Measurements from ENCODE around the gene SERPINB1. TPM values are rescaled to one million over a fixed set of nuclear protein-coding genes. Genes with fewer than 3 reads are reported as not detected.

The SERPINB1 gene
- total RNA-seq, 1 donor from 2014 or later, result 9.4 TPM

DNA sequence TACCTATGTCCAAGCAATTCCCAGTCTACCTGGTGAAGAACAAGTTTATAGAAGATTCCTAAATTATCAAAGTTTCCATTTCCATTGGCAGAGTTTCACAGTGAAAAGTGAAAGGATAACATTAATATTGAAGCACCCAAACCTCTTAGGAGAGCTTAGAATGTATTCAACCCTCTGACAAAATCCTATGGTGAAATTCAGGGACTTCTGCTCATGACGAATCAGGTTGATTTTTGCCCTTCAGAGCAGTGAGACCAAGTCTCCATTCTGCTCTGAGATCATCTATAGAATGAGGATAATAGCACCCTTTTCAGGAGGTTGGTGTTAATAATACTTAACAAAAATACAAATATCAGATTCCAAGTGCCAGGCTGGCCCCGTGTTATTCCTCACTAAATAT lies 15.5 kb downstream of the SERPINB1 start:
- Mint-ChIP-seq H3K9me3 (peaks cover 4% of the 10 kb centered on the region), H3K4me3 (no peak overlapping the region), H3K4me1 (no peaks in the 10 kb centered on the region), H3K27me3 (ENCODE audit: insufficient read depth, low read depth) (no peaks in the 10 kb centered on the region), H3K36me3 (no peaks in the 10 kb centered on the region), H3K27ac (no peak overlapping the region)
- Histone ChIP-seq H3K4me1 (no peaks in the 10 kb centered on the region), H3K4me3 (no peak overlapping the region), H3K9me3 (ENCODE audit: low read depth) (no peaks in the 10 kb centered on the region), H4K20me1 (ENCODE audit: low read depth) (no peaks in the 10 kb centered on the region), H3K9ac (no peak overlapping the region), H3K27ac (no peak overlapping the region), H3K27me3 (no peaks in the 10 kb centered on the region), H2AFZ (replicated peaks) (no peak overlapping the region), H3K79me2 (ENCODE audit: low read depth) (no peaks in the 10 kb centered on the region), H3K36me3 (no peaks in the 10 kb centered on the region), H3F3A (ENCODE audit: low read depth) (no peaks in the 10 kb centered on the region), H3K4me2 (no peak overlapping the region)
- no peak for DNase-seq (ENCODE audit: low spot score)
- TF ChIP-seq, protein P1, sequence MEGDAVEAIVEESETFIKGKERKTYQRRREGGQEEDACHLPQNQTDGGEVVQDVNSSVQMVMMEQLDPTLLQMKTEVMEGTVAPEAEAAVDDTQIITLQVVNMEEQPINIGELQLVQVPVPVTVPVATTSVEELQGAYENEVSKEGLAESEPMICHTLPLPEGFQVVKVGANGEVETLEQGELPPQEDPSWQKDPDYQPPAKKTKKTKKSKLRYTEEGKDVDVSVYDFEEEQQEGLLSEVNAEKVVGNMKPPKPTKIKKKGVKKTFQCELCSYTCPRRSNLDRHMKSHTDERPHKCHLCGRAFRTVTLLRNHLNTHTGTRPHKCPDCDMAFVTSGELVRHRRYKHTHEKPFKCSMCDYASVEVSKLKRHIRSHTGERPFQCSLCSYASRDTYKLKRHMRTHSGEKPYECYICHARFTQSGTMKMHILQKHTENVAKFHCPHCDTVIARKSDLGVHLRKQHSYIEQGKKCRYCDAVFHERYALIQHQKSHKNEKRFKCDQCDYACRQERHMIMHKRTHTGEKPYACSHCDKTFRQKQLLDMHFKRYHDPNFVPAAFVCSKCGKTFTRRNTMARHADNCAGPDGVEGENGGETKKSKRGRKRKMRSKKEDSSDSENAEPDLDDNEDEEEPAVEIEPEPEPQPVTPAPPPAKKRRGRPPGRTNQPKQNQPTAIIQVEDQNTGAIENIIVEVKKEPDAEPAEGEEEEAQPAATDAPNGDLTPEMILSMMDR (IDR thresholded peaks at IDR 0.05), result no peak
- TF ChIP-seq EZH2phosphoT487 (IDR thresholded peaks at IDR 0.05), result no peak
- no peak for TF ChIP-seq EZH2 (IDR thresholded peaks at IDR 0.05)

DNA sequence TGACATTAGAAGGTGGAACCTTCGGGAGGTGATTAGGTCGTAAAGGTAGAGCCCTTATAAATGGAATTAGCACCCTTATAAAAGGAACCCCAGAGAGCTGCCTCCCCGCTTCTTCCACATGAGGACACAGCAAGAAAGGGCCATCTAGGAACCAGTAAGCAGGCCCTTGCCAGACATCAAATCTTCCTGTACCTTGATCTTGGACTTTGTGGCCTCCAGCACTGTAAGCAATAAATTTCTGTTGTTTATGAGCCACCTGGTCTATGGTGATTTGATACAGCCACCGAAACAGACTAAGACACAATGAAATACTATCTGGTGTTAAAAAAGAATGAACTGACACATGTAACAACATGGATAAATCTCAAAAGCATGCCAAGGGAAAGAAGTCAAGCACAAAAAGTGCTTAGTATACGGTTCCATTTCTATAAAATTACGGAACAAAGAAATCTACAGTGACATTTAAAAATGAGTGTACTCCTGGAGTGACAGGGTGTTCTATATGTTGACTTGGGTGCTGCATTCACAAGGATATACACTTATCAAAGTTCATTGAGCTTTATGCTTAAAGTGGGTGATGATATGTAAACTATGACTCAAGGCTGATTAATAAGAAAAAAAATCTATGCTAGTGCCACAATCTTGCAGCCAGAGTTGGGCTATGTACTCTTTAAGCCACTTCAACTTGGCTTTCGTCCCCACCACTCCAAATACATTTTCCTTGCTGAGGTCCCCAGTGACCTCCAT lies 18.4 kb downstream of the SERPINB1 start:
- H3K27me3 Mint-ChIP-seq (ENCODE audit: insufficient read depth, low read depth), result no peaks in the 10 kb centered on the region
- Histone ChIP-seq H4K20me1 (ENCODE audit: low read depth) (no peaks in the 10 kb centered on the region), H3K9ac (no peak overlapping the region), H3K79me2 (ENCODE audit: low read depth) (no peaks in the 10 kb centered on the region), H3F3A (ENCODE audit: low read depth) (no peaks in the 10 kb centered on the region), H3K27ac (no peak overlapping the region), H2AFZ (replicated peaks) (no peak overlapping the region), H3K9me3 (ENCODE audit: low read depth) (no peaks in the 10 kb centered on the region), H3K4me3 (no peak overlapping the region), H3K27me3 (no peaks in the 10 kb centered on the region), H3K36me3 (no peaks in the 10 kb centered on the region), H3K4me2 (no peak overlapping the region), H3K4me1 (no peaks in the 10 kb centered on the region)
- H3K36me3 Mint-ChIP-seq, result no peaks in the 10 kb centered on the region
- peaks cover 3% of the 10 kb centered on the region for H3K4me1 Mint-ChIP-seq
- no peak for DNase-seq (ENCODE audit: low spot score)
- TF ChIP-seq, protein P1 (IDR thresholded peaks at IDR 0.05), result no peak
- no peak for TF ChIP-seq EZH2phosphoT487 (IDR thresholded peaks at IDR 0.05)
- no peak for TF ChIP-seq EZH2 (IDR thresholded peaks at IDR 0.05)
- no peak overlapping the region for H3K27ac Mint-ChIP-seq
- peaks cover 4% of the 10 kb centered on the region for H3K9me3 Mint-ChIP-seq
- H3K4me3 Mint-ChIP-seq, result no peak overlapping the region

GRCh38 chr6:2821554-2821953 lies 20.1 kb downstream of the SERPINB1 start:
- Mint-ChIP-seq H3K27me3 (ENCODE audit: insufficient read depth, low read depth) (no peaks in the 10 kb centered on the region), H3K4me1 (peaks cover 4% of the 10 kb centered on the region), H3K27ac (no peak overlapping the region), H3K36me3 (no peaks in the 10 kb centered on the region), H3K9me3 (peaks cover 10% of the 10 kb centered on the region), H3K4me3 (no peak overlapping the region)
- Histone ChIP-seq H2AFZ (replicated peaks) (no peak overlapping the region), H3K4me2 (no peak overlapping the region), H3K79me2 (ENCODE audit: low read depth) (no peaks in the 10 kb centered on the region), H3K27ac (no peak overlapping the region), H4K20me1 (ENCODE audit: low read depth) (no peaks in the 10 kb centered on the region), H3K27me3 (no peaks in the 10 kb centered on the region), H3K4me3 (no peak overlapping the region), H3K9me3 (ENCODE audit: low read depth) (no peaks in the 10 kb centered on the region), H3K9ac (no peak overlapping the region), H3K4me1 (no peaks in the 10 kb centered on the region), H3F3A (ENCODE audit: low read depth) (no peaks in the 10 kb centered on the region), H3K36me3 (no peaks in the 10 kb centered on the region)
- DNase-seq (ENCODE audit: low spot score), result no peak
- TF ChIP-seq EZH2 (IDR thresholded peaks at IDR 0.05) (no peak), EZH2phosphoT487 (IDR thresholded peaks at IDR 0.05) (no peak)
- TF ChIP-seq, protein P1 (IDR thresholded peaks at IDR 0.05), result no peak

All from neural progenitor cell (in vitro differentiated cells).